Neural cell (in vitro differentiated cells): ENCODE results near the gene NAMPT. TPM values are rescaled to one million over a fixed set of nuclear protein-coding genes. Genes with fewer than 3 reads are reported as not detected.

Experiments
- H2AFZ ChIP-seq: fragments of 200-600, 300-800 bp; sonication (generic), shearing (Covaris generic); 2 replicates; pipeline ENCODE4 v1.6.0; 2014; ENCODE audit warnings: low read depth, mild to moderate bottlenecking, antibody characterized with exemption, low read length, moderate library complexity
- H3F3A ChIP-seq: fragments of 200-600 bp; shearing (Covaris generic); 2 replicates; pipeline ENCODE4 v1.6.1; 2016; ENCODE audit warnings: mild to moderate bottlenecking, moderate library complexity, mixed read lengths, antibody characterized with exemption, low read length; ENCODE audit not compliant: insufficient read depth, poor library complexity, severe bottlenecking
- H3K27ac ChIP-seq: fragments of 200-600, 300-800 bp; sonication (generic), shearing (Covaris generic); 2 replicates; pipeline ENCODE4 v1.5.1; 2014; ENCODE audit warnings: mild to moderate bottlenecking, low read length, moderate library complexity
- H3K27me3 ChIP-seq: fragments of 300-800, 200-600 bp; sonication (generic), shearing (Covaris generic); 2 replicates; pipeline ENCODE4 v1.6.0; 2014; ENCODE audit warnings: mild to moderate bottlenecking, low read depth, low read length, moderate library complexity; ENCODE audit not compliant: insufficient read depth
- H3K36me3 ChIP-seq: fragments of 300-800, 200-600 bp; sonication (generic), shearing (Covaris generic); 2 replicates; pipeline ENCODE4 v1.5.1; 2014; ENCODE audit warnings: mild to moderate bottlenecking, antibody characterized with exemption, low read length, moderate library complexity; ENCODE audit not compliant: insufficient read depth
- H3K4me2 ChIP-seq: fragments of 300-800, 200-600 bp; sonication (generic), shearing (Covaris generic); 2 replicates; pipeline ENCODE4 v1.6.0; 2014; ENCODE audit warnings: mild to moderate bottlenecking, low read length
- H3K4me3 ChIP-seq: fragments of 300-800, 200-600 bp; sonication (generic), shearing (Covaris generic); 2 replicates; pipeline ENCODE4 v1.5.1; 2014; ENCODE audit warnings: mild to moderate bottlenecking, low read length, moderate library complexity
- H3K79me2 ChIP-seq: fragments of 200-600 bp; shearing (Covaris generic); replicated peaks from 2 replicates; pipeline ENCODE4 v1.6.0; 2014; ENCODE audit warnings: mild to moderate bottlenecking, low read length, moderate library complexity; ENCODE audit not compliant: insufficient read depth
- H3K9ac ChIP-seq: fragments of 300-800, 200-600 bp; sonication (generic), shearing (Covaris generic); 2 replicates; pipeline ENCODE4 v1.6.1; 2016; ENCODE audit warnings: mild to moderate bottlenecking, low read length, mixed read lengths
- H3K9me2 ChIP-seq: fragments of 200-600 bp; shearing (Covaris generic); 2 replicates; pipeline ENCODE4 v1.6.1; 2016; ENCODE audit warnings: mild to moderate bottlenecking, low read length, mixed read lengths; ENCODE audit not compliant: insufficient read depth
- H3K9me3 ChIP-seq: fragments of 200-600, 300-800 bp; sonication (generic), shearing (Covaris generic); 2 replicates; pipeline ENCODE4 v1.6.1; 2016; ENCODE audit warnings: mild to moderate bottlenecking, mixed run types, low read length, moderate library complexity, mixed read lengths
- H4K20me1 ChIP-seq: fragments of 200-600 bp; shearing (Covaris generic); 2 replicates; pipeline ENCODE4 v1.6.1; 2016; ENCODE audit warnings: mild to moderate bottlenecking, mixed run types; ENCODE audit not compliant: insufficient read depth
- CTCF ChIP-seq: fragments of 450-650 bp; IDR thresholded peaks from 2 replicates; pipeline ENCODE4 v1.5.1; 2014; ENCODE audit warnings: antibody characterized with exemption, mild to moderate bottlenecking, moderate library complexity; ENCODE audit not compliant: poor library complexity, severe bottlenecking
- EP300 ChIP-seq: fragments of 450-650 bp; conservative IDR thresholded peaks from 2 replicates; pipeline ENCODE4 v1.6.1; 2014; ENCODE audit warnings: antibody characterized with exemption, mild to moderate bottlenecking, moderate library complexity; ENCODE audit not compliant: poor library complexity, severe bottlenecking
- EZH2 ChIP-seq: fragments of 200-600, 300-800 bp; shearing (Covaris generic), sonication (generic); IDR thresholded peaks from 2 replicates; pipeline ENCODE4 v1.6.1; 2014; ENCODE audit warnings: antibody characterized with exemption, low read length, borderline replicate concordance, mild to moderate bottlenecking; ENCODE audit not compliant: insufficient read depth, poor library complexity, severe bottlenecking
- MXI1 ChIP-seq: fragments of 450-650 bp; conservative IDR thresholded peaks from 2 replicates; pipeline ENCODE4 v1.6.1; 2014; ENCODE audit warnings: antibody characterized with exemption, mild to moderate bottlenecking; ENCODE audit not compliant: poor library complexity, severe bottlenecking
- POLR2AphosphoS5 ChIP-seq: IDR thresholded peaks from 2 replicates; pipeline ENCODE4 v1.6.1; 2012
- RAD21 ChIP-seq: fragments of 450-650 bp; conservative IDR thresholded peaks from 2 replicates; pipeline ENCODE4 v1.6.1; 2014; ENCODE audit warnings: antibody characterized with exemption, mild to moderate bottlenecking, moderate library complexity
- REST ChIP-seq: IDR thresholded peaks from 2 replicates; pipeline ENCODE4 v1.6.1; 2012; ENCODE audit warnings: borderline replicate concordance
- SMC3 ChIP-seq: fragments of 450-650 bp; conservative IDR thresholded peaks from 2 replicates; pipeline ENCODE4 v1.6.1; 2014; ENCODE audit warnings: antibody characterized with exemption, mild to moderate bottlenecking, moderate library complexity; ENCODE audit not compliant: poor library complexity
- TAF1 ChIP-seq: IDR thresholded peaks from 2 replicates; pipeline ENCODE4 v1.6.1; 2012; ENCODE audit warnings: low read depth
- polyA plus RNA-seq: library from polyadenylated mRNA; depleted of rRNA; stranded (reverse); fragments of >200 nt; gene quantifications from 2 replicates; pipeline ENCODE4 v1.2.3, GENCODE V29; 2014

Gene NAMPT
- polyA plus RNA-seq, 1 donor from 2014 or later, result 34.0 TPM

- Histone ChIP-seq H3K9ac (no peak overlapping the region), H3K4me3 (no peak overlapping the region), H3K27me3 (no peaks in the 10 kb centered on the region), H3K9me2 (no peaks in the 10 kb centered on the region), H3K4me2 (no peak overlapping the region), H2AFZ (no peak overlapping the region), H3F3A (no peaks in the 10 kb centered on the region), H3K9me3 (no peaks in the 10 kb centered on the region), H3K27ac (no peak overlapping the region), H3K79me2 (no peaks in the 10 kb centered on the region), H3K36me3 (no peaks in the 10 kb centered on the region), H4K20me1 (no peaks in the 10 kb centered on the region)
- TF ChIP-seq MXI1 (no peak), CTCF (no peak), POLR2AphosphoS5 (no peak), RAD21 (no peak), REST (no peak), SMC3 (no peak), EP300 (no peak), TAF1 (no peak), EZH2 (no peak)
Measured at GRCh38 chr7:106206826-106207541, 77.8 kb downstream of the NAMPT start.

GRCh38 chr7:106205621-106206222, 79.1 kb downstream of the NAMPT start:
- no peaks in the 10 kb centered on the region for H3K27me3 ChIP-seq
- H2AFZ ChIP-seq, result no peak overlapping the region

More at GRCh38 chr7:106205621-106206222, 79.1 kb downstream of the NAMPT start:
- no peaks in the 10 kb centered on the region for H3K36me3 ChIP-seq
- H3K4me2 ChIP-seq, result no peak overlapping the region
- no peak overlapping the region for H3K4me3 ChIP-seq
- TF ChIP-seq CTCF, result no peak
- TF ChIP-seq REST, result no peak
- no peak for TF ChIP-seq SMC3
- no peak for TF ChIP-seq EZH2
- TF ChIP-seq RAD21, result no peak
- no peak for TF ChIP-seq POLR2AphosphoS5
- TF ChIP-seq TAF1, result no peak
- TF ChIP-seq MXI1, result no peak
- TF ChIP-seq EP300, result no peak
- H3K79me2 ChIP-seq, result no peaks in the 10 kb centered on the region
- H3F3A ChIP-seq, result no peaks in the 10 kb centered on the region
- H3K9me3 ChIP-seq, result no peaks in the 10 kb centered on the region
- H3K27ac ChIP-seq, result no peak overlapping the region
- H3K9ac ChIP-seq, result no peak overlapping the region
- H3K9me2 ChIP-seq, result no peaks in the 10 kb centered on the region
- no peaks in the 10 kb centered on the region for H4K20me1 ChIP-seq
